T47D (cell line): Measurements from ENCODE around the gene ZNF462.

Experiments used
- DNase-seq, 2 experiments: peaks; one replicate each; pipeline versions ENCODE4 v3.0.0 to v3.0.0-alpha.2; 2011 to 2012; ENCODE audit warnings: low read depth in 1 of 2, low spot score in 1 of 2
- JUND ChIP-seq: IDR thresholded peaks from 2 replicates; pipeline ENCODE4 v1.6.1; 2012; ENCODE audit warnings: low read depth
- in situ Hi-C: cut with HindIII; loops from 2 replicates; pipeline ENCODE4 v1.10.0; 2016; ENCODE audit warnings: low sequenced_read_pairs, low pct_unique_long_range_greater_than_20kb

ZNF462 gene

DNA sequence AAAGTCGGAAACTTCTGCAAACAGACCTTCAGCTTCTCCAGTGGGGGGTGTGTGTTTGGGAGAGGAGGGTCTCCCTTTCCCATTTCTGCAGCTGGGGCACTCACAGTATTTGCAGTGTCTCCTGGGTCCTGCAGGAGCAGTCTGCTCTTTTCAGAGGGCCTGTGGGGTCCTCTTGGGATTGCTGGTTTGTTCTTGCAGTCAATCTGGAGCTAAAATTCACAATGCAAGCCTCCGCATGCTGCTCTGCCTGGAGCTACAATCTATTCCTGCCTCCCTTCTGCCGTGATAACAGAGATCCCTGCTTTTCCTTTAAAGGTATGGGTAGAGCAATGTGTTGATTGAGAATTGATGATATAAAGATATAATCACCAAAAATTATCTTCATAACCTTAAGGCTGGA, 43.2 kb downstream of the ZNF462 start:
- no peak for TF ChIP-seq JUND
- DNase-seq, result no peak

DNA sequence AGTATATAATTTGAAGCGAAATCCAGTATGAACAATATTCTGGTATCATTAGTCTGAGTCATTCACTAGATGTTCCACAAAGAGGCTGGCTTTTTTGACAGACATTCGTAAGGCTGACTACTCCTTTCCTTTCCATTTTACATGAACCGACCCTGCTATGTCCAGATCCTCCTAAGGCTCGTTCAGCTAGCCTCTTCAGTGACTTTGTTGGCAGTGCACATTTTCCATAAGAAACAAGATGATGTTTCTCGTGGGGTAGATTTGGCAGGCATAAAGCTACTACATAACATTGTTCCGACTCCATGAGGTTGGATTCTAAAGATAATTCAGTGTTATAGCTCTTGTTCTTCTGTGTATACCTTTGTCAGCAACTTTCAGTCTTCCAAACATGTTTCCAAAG, 49.0 kb downstream of the ZNF462 start:
- no peak for DNase-seq
- TF ChIP-seq JUND, result no peak
- in situ Hi-C loops, result no loop called here

More for the DNA sequence above, 43.2 kb downstream of the ZNF462 start:
- in situ Hi-C loops, result no loop called here

DNA sequence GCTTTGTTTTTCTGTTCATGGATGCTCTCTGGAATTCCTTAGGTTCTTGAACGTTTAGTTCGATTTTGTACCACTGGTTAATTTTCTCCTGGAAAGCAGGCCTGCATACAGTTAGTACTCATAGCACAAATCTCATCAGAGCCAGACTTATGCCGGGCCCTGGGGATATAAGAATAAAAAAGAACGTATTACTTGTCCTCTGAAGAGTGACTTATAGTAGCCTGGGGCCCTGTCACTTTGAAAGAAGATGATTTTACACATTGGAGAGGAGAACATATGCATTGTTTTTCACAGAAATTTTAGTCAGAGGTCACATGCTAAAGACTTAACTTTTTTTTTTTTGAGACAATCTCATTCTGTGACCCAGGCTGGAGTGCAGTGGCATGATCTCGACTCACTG, 50.3 kb downstream of the ZNF462 start:
- no peak for DNase-seq
- in situ Hi-C loops, result no loop called here
- TF ChIP-seq JUND, result no peak

DNA sequence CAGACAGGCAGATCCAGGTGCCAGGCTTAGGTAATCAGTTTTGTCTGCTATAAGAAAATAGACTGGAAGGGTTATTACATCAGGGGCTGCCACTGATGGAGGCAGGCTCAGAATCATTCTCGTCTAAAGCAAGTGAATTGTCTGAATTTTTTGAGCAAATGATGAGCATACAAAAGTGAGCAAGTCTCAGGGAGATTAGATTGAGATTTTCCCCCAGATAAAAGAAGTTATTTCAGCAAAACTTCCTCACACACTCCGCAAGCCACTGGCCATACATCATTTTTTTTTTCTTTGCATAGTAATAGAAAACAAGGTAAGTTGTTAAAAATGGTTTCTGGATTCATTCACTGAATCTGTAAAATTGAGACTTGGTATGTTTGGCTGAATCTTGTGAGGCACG, 52.9 kb downstream of the ZNF462 start:
- no peak for DNase-seq
- in situ Hi-C loops, result no loop called here
- no peak for TF ChIP-seq JUND

DNA sequence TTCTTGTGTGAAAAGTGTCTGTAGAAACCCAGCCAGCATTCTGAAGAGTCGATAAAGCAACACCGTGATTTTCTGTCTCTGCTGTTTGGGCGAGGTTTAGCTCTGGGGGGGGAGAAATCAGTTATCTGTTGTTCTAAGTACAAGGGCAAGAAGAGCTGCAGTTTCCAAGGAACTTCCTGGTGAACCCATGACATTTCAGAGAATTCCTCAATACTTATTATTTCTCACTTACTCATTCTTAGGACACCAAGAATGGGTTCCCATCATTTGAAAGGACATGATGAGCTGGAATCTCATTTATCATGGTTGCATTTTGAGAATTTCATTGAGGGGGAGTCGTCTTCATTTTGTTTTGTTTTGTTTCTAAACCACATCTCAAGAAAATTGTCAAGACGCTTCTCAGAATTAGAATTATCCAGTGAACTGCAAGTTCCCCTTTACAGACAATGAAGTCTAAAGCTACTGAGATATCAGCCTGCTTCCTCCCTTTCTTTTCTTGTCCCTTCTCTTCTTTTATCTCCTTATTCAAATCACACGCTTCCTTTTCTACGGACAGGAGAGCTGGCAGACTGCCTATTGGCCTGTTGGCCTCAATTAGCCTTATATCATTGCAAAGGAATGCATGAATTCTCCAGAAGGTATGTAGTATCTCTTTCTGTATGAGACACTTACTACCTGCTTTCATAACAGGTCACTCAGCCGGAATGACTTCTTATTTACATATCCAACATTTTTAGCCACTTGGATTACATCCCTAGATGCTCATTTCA, 53.7 kb downstream of the ZNF462 start:
- in situ Hi-C loops, result no loop called here

DNA sequence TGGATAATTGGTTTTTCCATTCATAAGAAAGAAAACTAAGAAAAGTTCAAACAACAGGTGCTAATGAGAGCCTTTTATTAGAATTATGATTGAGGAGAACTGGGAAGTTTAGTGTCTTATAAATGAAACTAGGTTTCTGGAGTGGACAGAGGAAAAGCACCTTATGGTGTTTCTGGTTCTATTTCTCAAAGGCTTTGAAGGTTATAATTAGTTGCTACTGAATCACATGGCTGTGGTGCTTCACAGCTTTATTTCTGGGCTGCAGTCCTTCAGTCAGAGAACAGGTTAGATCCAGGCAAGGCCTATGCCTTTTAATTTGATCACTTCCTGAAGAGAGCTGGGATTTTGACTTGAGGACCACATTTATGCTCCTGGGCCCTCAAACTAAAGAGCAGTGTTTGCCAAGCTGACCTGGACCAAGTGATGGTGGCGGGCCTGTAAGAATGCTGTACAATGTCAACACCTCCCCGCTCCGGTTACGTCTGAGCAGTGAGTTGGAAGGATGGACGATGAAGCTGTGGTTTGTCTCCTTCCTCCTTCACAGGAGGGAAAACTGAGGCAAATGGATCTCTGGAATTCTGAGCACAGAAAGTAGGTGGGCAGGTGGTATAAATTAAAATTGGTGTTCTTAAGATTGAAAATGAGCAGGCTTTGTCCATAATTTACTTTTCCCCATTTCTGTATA, 56.0 kb downstream of the ZNF462 start:
- in situ Hi-C loops, result no loop called here
- no peak for TF ChIP-seq JUND
- no peak for DNase-seq

More for the DNA sequence above, 53.7 kb downstream of the ZNF462 start:
- no peak for TF ChIP-seq JUND
- DNase-seq, result peak; percentile 28 to 55

DNA sequence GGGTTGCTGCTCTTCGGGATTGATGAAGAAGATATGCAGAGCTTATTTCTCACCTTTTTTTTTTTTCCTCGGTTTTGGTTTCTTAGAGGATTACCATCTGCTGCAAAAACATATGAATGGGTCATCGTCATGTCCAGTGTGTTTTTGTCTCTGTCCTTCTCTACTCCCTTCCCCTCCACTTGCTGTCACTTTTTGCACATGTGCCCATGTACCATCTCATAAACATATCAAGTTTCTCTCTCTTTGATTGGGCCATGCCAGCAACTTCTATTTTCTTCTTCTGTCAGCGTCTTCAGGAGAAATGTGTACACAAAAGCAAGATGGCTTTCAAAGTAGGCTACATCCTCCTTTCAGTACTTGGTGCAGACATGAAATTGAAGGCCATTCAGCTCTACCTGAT, 57.1 kb downstream of the ZNF462 start:
- no peak for TF ChIP-seq JUND
- in situ Hi-C loops, result no loop called here

DNA sequence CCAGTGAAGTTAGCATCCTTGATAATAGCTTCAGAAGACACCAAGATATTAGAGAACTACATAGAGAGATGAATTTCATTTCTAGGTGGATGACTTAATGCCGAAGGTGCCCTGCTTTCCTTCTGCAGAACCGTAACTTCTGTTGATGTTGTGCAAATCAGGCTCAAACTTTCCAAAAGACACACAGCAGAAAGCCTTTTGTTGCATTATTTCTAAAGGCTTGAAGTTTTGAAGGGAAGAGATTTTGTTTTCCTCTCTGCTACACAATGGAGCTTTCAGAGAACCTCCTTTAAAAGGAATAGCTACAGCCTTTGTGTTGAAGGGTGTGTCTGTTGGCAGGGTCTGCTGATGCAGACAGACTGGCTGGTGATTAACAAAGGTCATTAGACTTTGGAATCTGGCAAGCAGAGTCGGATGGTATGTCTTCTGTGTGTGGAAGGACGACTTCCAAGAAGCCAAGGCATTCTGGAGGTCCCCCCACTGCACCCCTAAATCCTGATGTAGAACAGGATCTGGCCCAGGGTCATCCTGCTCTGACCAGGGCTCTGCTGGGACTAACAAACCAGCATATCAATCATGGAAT, 57.8 kb downstream of the ZNF462 start:
- in situ Hi-C loops, result no loop called here
- no peak for DNase-seq

More for the DNA sequence above, 57.1 kb downstream of the ZNF462 start:
- no peak for DNase-seq

DNA sequence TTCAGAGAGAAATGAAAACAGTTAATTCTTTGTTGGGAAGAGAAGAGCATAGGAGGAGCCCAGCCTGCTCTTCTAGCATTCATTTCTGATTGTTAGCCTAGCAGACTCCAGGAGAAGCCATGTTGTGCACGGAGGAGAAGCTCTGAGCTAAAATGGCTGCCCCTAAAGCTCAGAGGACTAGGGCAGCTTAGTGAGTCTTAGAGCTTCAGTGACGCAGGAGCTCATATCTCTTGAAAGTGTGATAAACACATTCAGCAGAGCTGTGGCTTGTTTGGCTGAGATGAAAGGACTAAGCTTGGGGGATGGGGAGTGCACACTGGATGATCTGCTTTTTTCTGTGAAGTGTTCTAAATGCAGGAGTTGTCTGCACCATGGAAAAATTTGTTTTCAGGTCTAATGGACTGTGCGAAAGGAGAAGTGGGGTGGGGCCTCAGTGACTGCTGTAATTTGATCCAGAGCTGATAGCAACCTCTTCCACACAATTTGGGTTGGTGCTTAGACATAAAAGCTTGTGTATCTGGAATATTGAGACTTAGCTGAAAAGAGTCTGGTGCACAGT, 58.5 kb downstream of the ZNF462 start:
- in situ Hi-C loops, result no loop called here
- no peak for DNase-seq

More for the DNA sequence above, 57.8 kb downstream of the ZNF462 start:
- no peak for TF ChIP-seq JUND

DNA sequence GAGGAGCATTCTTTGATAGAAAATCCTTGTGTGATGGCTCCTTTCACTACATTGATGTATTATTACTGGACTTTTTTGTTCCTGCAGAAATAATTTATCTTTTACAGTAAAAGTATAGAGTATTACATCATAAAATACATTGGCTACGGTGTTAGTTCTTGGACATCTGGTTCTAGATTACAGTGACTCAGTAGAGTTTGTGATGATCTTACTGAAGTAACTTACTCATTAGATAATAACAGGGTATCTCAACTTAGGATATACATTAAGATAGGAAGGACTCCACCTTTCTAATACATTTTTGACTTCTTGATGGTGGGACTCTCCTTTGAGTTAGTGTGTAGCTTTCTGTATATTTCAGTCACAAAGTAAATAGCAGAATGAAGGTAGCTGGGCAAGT, 59.1 kb downstream of the ZNF462 start:
- in situ Hi-C loops, result no loop called here
- TF ChIP-seq JUND, result no peak

More for the DNA sequence above, 58.5 kb downstream of the ZNF462 start:
- TF ChIP-seq JUND, result no peak

DNA sequence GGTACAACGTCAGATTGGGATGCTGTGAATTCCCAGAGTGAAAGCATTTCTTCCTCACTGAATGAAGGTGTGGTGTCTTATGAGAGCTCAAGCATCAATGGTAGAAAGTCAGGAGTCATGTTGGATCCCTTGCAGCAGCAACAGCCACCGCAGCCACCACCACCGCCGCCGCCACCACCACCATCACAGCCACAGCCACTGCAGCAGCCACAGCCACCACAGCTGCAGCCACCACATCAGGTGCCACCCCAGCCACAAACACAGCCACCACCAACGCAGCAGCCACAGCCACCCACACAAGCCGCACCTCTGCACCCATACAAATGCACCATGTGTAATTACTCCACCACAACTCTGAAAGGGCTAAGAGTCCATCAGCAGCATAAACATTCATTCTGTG, 62.4 kb downstream of the ZNF462 start:
- TF ChIP-seq JUND, result no peak
- DNase-seq, result no peak
- in situ Hi-C loops, result no loop called here

More for the DNA sequence above, 59.1 kb downstream of the ZNF462 start:
- no peak for DNase-seq

DNA sequence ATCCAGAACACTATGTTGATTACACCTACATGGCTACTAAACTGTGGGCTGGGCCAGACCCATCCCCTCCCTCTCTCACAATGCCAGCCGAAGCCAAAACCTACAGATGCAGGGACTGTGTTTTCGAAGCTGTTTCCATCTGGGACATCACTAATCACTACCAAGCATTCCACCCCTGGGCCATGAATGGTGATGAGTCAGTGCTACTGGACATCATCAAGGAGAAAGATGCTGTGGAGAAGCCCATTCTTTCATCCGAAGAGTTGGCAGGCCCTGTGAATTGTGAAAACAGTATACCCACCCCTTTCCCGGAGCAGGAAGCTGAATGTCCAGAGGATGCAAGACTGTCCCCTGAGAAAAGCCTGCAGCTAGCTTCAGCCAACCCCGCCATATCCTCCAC, 65.0 kb downstream of the ZNF462 start:
- DNase-seq, result no peak
- TF ChIP-seq JUND, result no peak
- in situ Hi-C loops, result no loop called here

DNA sequence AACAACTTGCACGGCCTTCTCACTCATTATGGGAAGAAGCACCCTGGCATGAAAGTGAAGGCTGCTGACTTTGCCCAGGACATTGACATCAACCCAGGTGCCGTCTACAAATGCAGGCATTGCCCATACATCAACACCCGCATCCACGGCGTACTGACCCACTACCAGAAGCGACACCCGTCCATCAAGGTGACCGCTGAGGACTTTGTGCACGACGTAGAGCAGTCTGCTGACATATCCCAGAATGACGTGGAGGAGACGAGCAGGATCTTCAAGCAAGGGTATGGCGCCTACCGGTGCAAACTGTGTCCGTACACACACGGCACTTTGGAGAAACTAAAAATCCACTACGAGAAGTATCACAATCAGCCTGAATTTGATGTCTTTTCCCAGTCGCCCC, 65.4 kb downstream of the ZNF462 start:
- DNase-seq, result no peak
- TF ChIP-seq JUND, result no peak
- in situ Hi-C loops, result no loop called here
